Mammary epithelial cell (primary cell): ENCODE results near the gene DOCK1.

Source experiments
- EZH2 ChIP-seq: IDR thresholded peaks from 2 replicates; pipeline ENCODE4 v1.6.1; 2012; ENCODE audit warnings: low read length, inconsistent platforms, borderline replicate concordance
- TF ChIP-seq, protein P1 (sequence below), 2 donors: IDR thresholded peaks in 1 of 2; conservative IDR thresholded peaks in 1 of 2; 2 replicates each; pipeline ENCODE4 v1.5.1; 2011 to 2012; ENCODE audit warnings: inconsistent platforms in 2 of 2, low read length in 2 of 2, mild to moderate bottlenecking in 2 of 2, control low read depth in 1 of 2, low read depth in 1 of 2; ENCODE audit not compliant: insufficient read depth in 1 of 2; ENCODE audit errors: extremely low read depth in 1 of 2

DNA sequence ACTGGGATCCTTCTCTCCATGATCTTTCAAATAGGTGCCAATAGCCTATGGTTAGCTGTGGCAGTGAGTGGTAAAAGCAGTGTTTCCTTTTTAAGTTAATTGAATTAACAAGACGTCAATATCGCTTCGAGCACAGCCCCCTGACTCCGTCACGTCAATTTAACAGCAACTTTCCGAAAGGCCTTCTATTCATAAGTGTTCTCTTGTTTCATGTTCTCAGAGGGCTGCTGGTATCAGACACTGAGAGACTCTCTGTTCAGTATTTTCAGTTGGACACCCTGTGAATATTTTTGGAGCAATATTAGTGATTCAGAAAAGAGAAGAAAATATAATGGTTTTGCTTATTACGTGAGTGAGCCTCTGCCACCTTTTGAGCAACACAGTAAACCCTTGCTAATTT is 465.4 kb downstream of the DOCK1 start:
- TF ChIP-seq, protein P1, sequence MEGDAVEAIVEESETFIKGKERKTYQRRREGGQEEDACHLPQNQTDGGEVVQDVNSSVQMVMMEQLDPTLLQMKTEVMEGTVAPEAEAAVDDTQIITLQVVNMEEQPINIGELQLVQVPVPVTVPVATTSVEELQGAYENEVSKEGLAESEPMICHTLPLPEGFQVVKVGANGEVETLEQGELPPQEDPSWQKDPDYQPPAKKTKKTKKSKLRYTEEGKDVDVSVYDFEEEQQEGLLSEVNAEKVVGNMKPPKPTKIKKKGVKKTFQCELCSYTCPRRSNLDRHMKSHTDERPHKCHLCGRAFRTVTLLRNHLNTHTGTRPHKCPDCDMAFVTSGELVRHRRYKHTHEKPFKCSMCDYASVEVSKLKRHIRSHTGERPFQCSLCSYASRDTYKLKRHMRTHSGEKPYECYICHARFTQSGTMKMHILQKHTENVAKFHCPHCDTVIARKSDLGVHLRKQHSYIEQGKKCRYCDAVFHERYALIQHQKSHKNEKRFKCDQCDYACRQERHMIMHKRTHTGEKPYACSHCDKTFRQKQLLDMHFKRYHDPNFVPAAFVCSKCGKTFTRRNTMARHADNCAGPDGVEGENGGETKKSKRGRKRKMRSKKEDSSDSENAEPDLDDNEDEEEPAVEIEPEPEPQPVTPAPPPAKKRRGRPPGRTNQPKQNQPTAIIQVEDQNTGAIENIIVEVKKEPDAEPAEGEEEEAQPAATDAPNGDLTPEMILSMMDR (conservative IDR thresholded peaks at IDR 0.05 in 1 of 2, IDR thresholded peaks at IDR 0.05 in 1 of 2; ENCODE audit: extremely low read depth in 1 of 2, insufficient read depth in 1 of 2, low read depth in 1 of 2, low read length in 2 of 2) = no peak
- no peak for TF ChIP-seq EZH2
